SU-DHL-6 (cell line): ENCODE data around the gene AGBL2.

Source experiments
- CTCF ChIP-seq: fragments of 200-600 bp; sonication (generic); IDR thresholded peaks from one replicate; pipeline ENCODE4 v1.5.1; 2017; ENCODE audit warnings: antibody characterized with exemption, mild to moderate bottlenecking, low read length, moderate library complexity; ENCODE audit not compliant: insufficient read depth, poor library complexity, severe bottlenecking
- EZH2phosphoT487 ChIP-seq: fragments of 200-600 bp; sonication (generic), shearing (Covaris generic); conservative IDR thresholded peaks from 2 replicates; pipeline ENCODE4 v1.6.1; 2018; ENCODE audit warnings: mild to moderate bottlenecking, antibody characterized with exemption, low read length, moderate library complexity, mixed read lengths

DNA sequence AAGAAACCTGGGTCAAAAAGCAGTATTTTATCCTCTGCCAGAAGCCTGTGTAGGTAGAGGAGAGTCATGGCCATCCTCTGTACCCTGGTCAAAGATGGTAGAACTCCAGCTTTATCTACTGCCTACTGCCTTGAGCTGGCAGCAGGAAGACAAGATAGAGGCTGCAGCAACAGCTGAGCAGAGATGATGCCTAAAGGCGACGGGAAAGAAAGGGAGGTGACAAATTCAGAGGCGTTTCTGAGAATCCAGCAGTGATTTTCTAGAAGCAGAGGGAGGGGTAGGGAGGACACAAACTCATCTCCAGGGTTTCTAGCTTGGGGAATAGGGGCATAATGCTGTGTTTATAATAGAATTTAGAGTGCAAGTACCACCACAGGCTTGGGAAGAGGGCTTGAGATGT is 105.5 kb downstream of the AGBL2 start:
- no peak for TF ChIP-seq CTCF
- no peak for TF ChIP-seq EZH2phosphoT487
